Spleen (tissue), 13 donors: ENCODE results near the gene GMEB1. TPM values are rescaled to one million over a fixed set of nuclear protein-coding genes. Genes with fewer than 3 reads are reported as not detected.

Experiments
- DNase-seq: peaks from one replicate; pipeline ENCODE4 v3.0.0-alpha.2; 2020
- H3K27ac ChIP-seq, 8 donors: fragments of 200-600 bp; sonication (generic) in 7 of 8; 1 replicate in 4 of 8; 2 replicates in 4 of 8; pipeline versions ENCODE4 v1.5.0 to v1.8.0; 2016 to 2021; ENCODE audit warnings: inconsistent platforms in 4 of 8, mild to moderate bottlenecking in 4 of 8, moderate library complexity in 1 of 8
- H3K27me3 ChIP-seq, 7 donors: fragments of 200-600 bp; sonication (generic) in 6 of 7; replicated peaks in 1 of 7; 1 replicate in 4 of 7; 2 replicates in 3 of 7; pipeline versions ENCODE4 v1.5.0 to v1.8.0; 2016 to 2021; ENCODE audit warnings: inconsistent platforms in 3 of 7, mild to moderate bottlenecking in 1 of 7
- H3K36me3 ChIP-seq, 6 donors: fragments of 200-600 bp; sonication (generic) in 5 of 6; 1 replicate in 4 of 6; 2 replicates in 2 of 6; pipeline versions ENCODE4 v1.5.0 to v1.8.0; 2016 to 2021; ENCODE audit warnings: inconsistent platforms in 2 of 6
- H3K4me1 ChIP-seq, 6 donors: fragments of 200-600 bp; sonication (generic) in 5 of 6; 1 replicate in 3 of 6; 2 replicates in 3 of 6; pipeline versions ENCODE4 v1.5.0 to v1.8.0; 2016 to 2021; ENCODE audit warnings: inconsistent platforms in 3 of 6
- H3K4me3 ChIP-seq, 8 donors: fragments of 200-600 bp; sonication (generic) in 7 of 8; 1 replicate in 4 of 8; 2 replicates in 4 of 8; pipeline versions ENCODE4 v1.5.0 to v1.8.0; 2016 to 2021; ENCODE audit warnings: inconsistent platforms in 4 of 8, mild to moderate bottlenecking in 4 of 8, moderate library complexity in 2 of 8
- H3K9me3 ChIP-seq, 8 donors: fragments of 200-600 bp; sonication (generic) in 7 of 8; 1 replicate in 4 of 8; 2 replicates in 4 of 8; pipeline versions ENCODE4 v1.5.0 to v1.8.0; 2016 to 2021; ENCODE audit warnings: inconsistent platforms in 4 of 8
- POLR2A ChIP-seq, 3 donors: fragments of 450-650 bp; IDR thresholded peaks; one replicate each; pipeline ENCODE4 v1.5.1; 2017; ENCODE audit warnings: antibody characterized with exemption in 3 of 3, mild to moderate bottlenecking in 1 of 3
- POLR2AphosphoS5 ChIP-seq, 3 donors: sonication (generic); formaldehyde crosslinking; IDR thresholded peaks; one replicate each; pipeline ENCODE4 v1.5.1; 2017; ENCODE audit warnings: antibody characterized with exemption in 3 of 3
- WGBS, 5 donors: extraction: QIAGEN DNeasy Blood & Tissue Kit in 3 of 5; methylation state at CpG; one replicate each; pipeline versions ENCODE4 v1.1.5 to v1.1.7; 2013 to 2018; 5-methylcytosine and 5-hydroxymethylcytosine counted together
- intact Hi-C: fragments of 100-400 bp; cut with DNase I; formaldehyde crosslinking; loops from one replicate; pipeline ENCODE4 v1.15.0; 2023; ENCODE audit warnings: low total_unique reads
- long read RNA-seq, 2 donors: transcript quantifications; one replicate each; lab custom pipeline, GENCODE V29; 2026
- polyA plus RNA-seq, 3 donors: library from polyadenylated mRNA; stranded (reverse); fragments of 200-250 nt; gene quantifications; one replicate each; pipeline ENCODE4 v1.2.1, GENCODE V29; 2013
- total RNA-seq, 7 donors: library from RNA; depleted of rRNA in 3 of 7; stranded (reverse); fragments of >200 nt in 3 of 7; fragmentation: NEBNext Ultra II Directional in 4 of 7; extraction: Animal tissue kit (Norgen Biotek cat#: 25700) in 4 of 7; gene quantifications; one replicate each; pipeline versions ENCODE4 v1.1.0 to v1.2.1, GENCODE V29; 2016 to 2021
- TF ChIP-seq, protein P1 (sequence below), 11 experiments: fragments of 200-600 bp in 7 of 11; fragments of 450-650 bp in 4 of 11; sonication (generic) in 4 of 11; IDR thresholded peaks in 8 of 11; conservative IDR thresholded peaks in 3 of 11; 1 replicate in 7 of 11; 2 replicates in 4 of 11; pipeline versions ENCODE4 v1.4.0 to v1.8.0; 2016 to 2021; ENCODE audit warnings: antibody characterized with exemption in 11 of 11, inconsistent platforms in 4 of 11, mild to moderate bottlenecking in 1 of 11
- donor health status: healthy with polysubstance abuse.
- donor health status: DM: no; HTN: no; CAD: no; lungs with moderate emphysema.
- donor health status: DM: no; HTN: no; CAD: no.
- donor health status: Bipolar disorder and iron deficiency.
- donor health status: healthy.
- donor health status: DM: no; HTN: no; CAD: no.
- donor health status: DM: yes; HTN: yes; CAD: no.

Gene GMEB1, protein sequence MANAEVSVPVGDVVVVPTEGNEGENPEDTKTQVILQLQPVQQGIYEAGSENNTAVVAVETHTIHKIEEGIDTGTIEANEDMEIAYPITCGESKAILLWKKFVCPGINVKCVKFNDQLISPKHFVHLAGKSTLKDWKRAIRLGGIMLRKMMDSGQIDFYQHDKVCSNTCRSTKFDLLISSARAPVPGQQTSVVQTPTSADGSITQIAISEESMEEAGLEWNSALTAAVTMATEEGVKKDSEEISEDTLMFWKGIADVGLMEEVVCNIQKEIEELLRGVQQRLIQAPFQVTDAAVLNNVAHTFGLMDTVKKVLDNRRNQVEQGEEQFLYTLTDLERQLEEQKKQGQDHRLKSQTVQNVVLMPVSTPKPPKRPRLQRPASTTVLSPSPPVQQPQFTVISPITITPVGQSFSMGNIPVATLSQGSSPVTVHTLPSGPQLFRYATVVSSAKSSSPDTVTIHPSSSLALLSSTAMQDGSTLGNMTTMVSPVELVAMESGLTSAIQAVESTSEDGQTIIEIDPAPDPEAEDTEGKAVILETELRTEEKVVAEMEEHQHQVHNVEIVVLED
- total RNA-seq (10 to 100 TPM; 15.2 to 20.6 (median 17.3) TPM), polyA plus RNA-seq (1 to 10 TPM; 3.6 to 5.5 (median 3.6) TPM)
- long read RNA-seq, donor 1, full-length matches to known transcripts = 2 of 2 reads
- long read RNA-seq, donor 1, partial matches to known transcripts = 0 of 2 reads
- long read RNA-seq, donor 1, other reads (novel, unspliced or antisense) = 0 of 2 reads
- long read RNA-seq, donor 2, full-length matches to known transcripts = 2 of 2 reads
- long read RNA-seq, donor 2, partial matches to known transcripts = 0 of 2 reads
- long read RNA-seq, donor 2, other reads (novel, unspliced or antisense) = 0 of 2 reads

DNA sequence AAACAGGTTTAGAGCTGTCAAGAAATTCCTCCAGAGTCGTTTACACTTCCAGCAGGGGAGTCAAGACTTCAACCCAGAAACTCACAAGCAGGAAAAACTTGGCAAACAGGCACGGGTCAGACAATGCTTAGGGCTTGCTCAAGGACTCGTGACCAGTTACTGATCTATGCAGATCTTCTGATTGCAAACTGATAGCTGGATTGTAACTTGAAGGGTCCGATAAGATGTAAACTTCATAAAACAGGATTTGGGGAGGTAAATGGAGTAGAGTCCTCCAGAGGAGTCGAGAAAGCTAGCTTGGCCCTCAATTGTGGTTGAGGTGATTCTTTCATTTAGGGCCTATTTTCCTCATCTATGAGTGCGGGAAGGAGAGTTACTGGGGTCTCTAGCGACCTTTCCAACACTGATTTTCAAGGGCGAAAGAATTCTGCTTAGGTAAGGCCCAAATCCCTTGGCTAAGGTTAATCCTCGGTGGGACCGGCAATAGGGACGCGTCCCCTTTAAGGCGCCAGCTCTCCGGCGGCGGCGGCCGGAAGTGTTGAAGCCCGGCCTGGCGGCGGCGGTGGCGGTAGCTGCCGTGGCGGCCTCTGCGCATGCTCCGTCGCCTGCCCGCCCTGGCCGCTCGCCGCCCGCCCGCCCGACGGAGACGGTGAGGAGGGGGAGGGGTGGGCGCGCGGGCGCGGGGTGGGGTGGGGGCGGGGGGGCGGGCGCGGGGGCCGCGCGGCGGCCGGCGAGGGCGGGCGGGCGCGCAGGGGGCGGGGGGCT lies at the start of gene GMEB1:
TSS of gene GMEB1 (plus strand) at position 594 of the 765 bp plus-strand sequence. CDS start 14,829 bp downstream, outside the sequence.
- no peaks in the 10 kb centered on the region for H3K9me3 ChIP-seq
- H3K4me3 ChIP-seq = peak within 1 kb of the TSS; percentile 80 to 99 (median 90)
- H3K4me1 ChIP-seq = peaks cover 10 to 41% (median 30%) of the 10 kb centered on the region in 6 donors
- peaks cover 0 to 5% (median 0%) of the 10 kb centered on the region in 6 donors for H3K36me3 ChIP-seq
- peak; percentile 97 for DNase-seq
- TF ChIP-seq POLR2A (IDR thresholded peaks at IDR 0.05) (no peak), POLR2AphosphoS5 (IDR thresholded peaks at IDR 0.05) (peak; percentile 64 to 82 (median 79))
- TF ChIP-seq, protein P1, sequence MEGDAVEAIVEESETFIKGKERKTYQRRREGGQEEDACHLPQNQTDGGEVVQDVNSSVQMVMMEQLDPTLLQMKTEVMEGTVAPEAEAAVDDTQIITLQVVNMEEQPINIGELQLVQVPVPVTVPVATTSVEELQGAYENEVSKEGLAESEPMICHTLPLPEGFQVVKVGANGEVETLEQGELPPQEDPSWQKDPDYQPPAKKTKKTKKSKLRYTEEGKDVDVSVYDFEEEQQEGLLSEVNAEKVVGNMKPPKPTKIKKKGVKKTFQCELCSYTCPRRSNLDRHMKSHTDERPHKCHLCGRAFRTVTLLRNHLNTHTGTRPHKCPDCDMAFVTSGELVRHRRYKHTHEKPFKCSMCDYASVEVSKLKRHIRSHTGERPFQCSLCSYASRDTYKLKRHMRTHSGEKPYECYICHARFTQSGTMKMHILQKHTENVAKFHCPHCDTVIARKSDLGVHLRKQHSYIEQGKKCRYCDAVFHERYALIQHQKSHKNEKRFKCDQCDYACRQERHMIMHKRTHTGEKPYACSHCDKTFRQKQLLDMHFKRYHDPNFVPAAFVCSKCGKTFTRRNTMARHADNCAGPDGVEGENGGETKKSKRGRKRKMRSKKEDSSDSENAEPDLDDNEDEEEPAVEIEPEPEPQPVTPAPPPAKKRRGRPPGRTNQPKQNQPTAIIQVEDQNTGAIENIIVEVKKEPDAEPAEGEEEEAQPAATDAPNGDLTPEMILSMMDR (IDR thresholded peaks at IDR 0.05 in 8 of 11, conservative IDR thresholded peaks at IDR 0.05 in 3 of 11) = peak in 5 of 11 experiments; percentile 5 to 45 (median 28)
- 2 to 7% (median 3%) methylated on average over 12 to 36 of the region's 57 CpGs for WGBS, 5 donors
- intact Hi-C loops = no loop called here
- H3K27ac ChIP-seq = peak within 1 kb of the TSS; percentile 99 to 100 (median 99)
- H3K27me3 ChIP-seq = no peaks in the 10 kb centered on the region

DNA sequence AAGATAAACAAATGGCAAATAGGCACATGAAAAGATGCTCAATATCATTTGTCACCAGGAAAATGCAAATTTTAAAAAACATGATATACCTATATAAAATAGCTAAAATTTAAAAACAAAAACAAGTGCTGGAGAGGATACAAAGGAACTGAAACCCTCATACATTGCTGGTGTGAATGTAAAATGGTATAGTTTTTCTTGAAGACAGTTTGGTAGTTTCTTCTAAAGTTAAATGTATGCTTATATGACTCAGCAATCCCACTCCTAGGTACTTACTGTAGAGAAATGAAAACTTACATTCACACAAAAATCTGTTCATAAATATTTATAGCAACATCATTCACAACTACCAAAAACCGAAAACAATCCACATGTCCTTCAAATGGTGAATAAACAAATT lies 36.9 kb upstream of the GMEB1 start:
- WGBS, 5 donors = 79 to 97% (median 94%) methylated on average over 1 of the region's 1 CpG
- Histone ChIP-seq H3K27ac (no peak overlapping the region), H3K36me3 (no peaks in the 10 kb centered on the region), H3K9me3 (no peaks in the 10 kb centered on the region), H3K27me3 (no peaks in the 10 kb centered on the region), H3K4me3 (no peak overlapping the region), H3K4me1 (no peaks in the 10 kb centered on the region)
- intact Hi-C loops = no loop called here
- TF ChIP-seq, protein P1 (IDR thresholded peaks at IDR 0.05 in 8 of 11, conservative IDR thresholded peaks at IDR 0.05 in 3 of 11) = no peak
- TF ChIP-seq POLR2A (IDR thresholded peaks at IDR 0.05) = no peak
- no peak for TF ChIP-seq POLR2AphosphoS5 (IDR thresholded peaks at IDR 0.05)
- no peak for DNase-seq

DNA sequence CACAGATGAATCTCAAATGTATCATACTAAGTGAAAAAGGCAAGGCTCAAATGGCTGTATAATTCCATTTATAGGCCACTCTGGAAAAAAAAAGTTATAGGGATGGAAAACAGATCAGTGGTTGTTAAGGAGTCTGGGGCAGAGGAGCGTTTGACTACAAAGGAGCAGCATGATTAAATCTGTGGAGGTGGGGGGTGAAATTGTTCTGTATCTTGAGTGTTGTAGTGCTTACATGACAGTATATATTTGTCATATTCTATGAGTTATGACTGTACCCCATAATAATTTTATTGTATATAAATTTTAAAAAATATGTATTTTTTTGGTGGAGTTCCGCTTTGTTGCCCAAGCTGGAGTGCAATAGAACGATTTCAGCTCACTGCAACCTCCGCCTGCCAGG lies 36.0 kb upstream of the GMEB1 start:
- Histone ChIP-seq H3K4me3 (no peak overlapping the region), H3K27ac (no peak overlapping the region), H3K36me3 (no peaks in the 10 kb centered on the region), H3K9me3 (no peaks in the 10 kb centered on the region), H3K4me1 (peaks cover 0 to 3% (median 0%) of the 10 kb centered on the region in 6 donors), H3K27me3 (no peaks in the 10 kb centered on the region)
- intact Hi-C loops = no loop called here
- no peak for DNase-seq
- TF ChIP-seq POLR2A (IDR thresholded peaks at IDR 0.05) = no peak
- TF ChIP-seq, protein P1 (IDR thresholded peaks at IDR 0.05 in 8 of 11, conservative IDR thresholded peaks at IDR 0.05 in 3 of 11) = no peak
- no peak for TF ChIP-seq POLR2AphosphoS5 (IDR thresholded peaks at IDR 0.05)
- WGBS, 5 donors = 92 to 97% (median 95%) methylated on average over 4 of the region's 4 CpGs
